SK-N-SH treated with all-trans-retinoic acid at 6 μM for 48 hours (cell line): ENCODE data around the gene C4orf51.

ENCODE experiments used
- ATAC-seq: fragments of 200-7000 bp; cut with Tn5 transposase; 3 replicates; pipeline ENCODE4 v1.9.1; 2020; ENCODE audit warnings: mild to moderate bottlenecking, moderate library complexity
- ARNTL ChIP-seq: fragments of 450-650 bp; formaldehyde crosslinking; IDR thresholded peaks from 2 replicates; pipeline ENCODE4 v1.5.0; 2020; ENCODE audit warnings: low read depth, mild to moderate bottlenecking, moderate library complexity, borderline replicate concordance
- BACH2 ChIP-seq: fragments of 250-450 bp; sonication (Bioruptor Pico); IDR thresholded peaks from 2 replicates; pipeline ENCODE4 v1.9.0; 2021; ENCODE audit warnings: mild to moderate bottlenecking, borderline replicate concordance
- CSDC2 ChIP-seq: fragments of 250-450 bp; sonication (Bioruptor Pico); IDR thresholded peaks from 2 replicates; pipeline ENCODE4 v1.5.0; 2020; ENCODE audit warnings: mild to moderate bottlenecking, moderate library complexity
- CSRNP3 ChIP-seq: fragments of 250-450 bp; sonication (Bioruptor Pico); IDR thresholded peaks from 2 replicates; pipeline ENCODE4 v1.5.1; 2021; ENCODE audit warnings: mild to moderate bottlenecking, moderate library complexity
- ESRRG ChIP-seq: fragments of 250-450 bp; sonication (Bioruptor Pico); IDR thresholded peaks from 2 replicates; pipeline ENCODE4 v1.6.1; 2021; ENCODE audit warnings: mild to moderate bottlenecking
- GLIS3 ChIP-seq: fragments of 250-450 bp; sonication (Bioruptor Pico); IDR thresholded peaks from 2 replicates; pipeline ENCODE4 v1.5.0; 2020; ENCODE audit warnings: mild to moderate bottlenecking, moderate library complexity
- ISL1 ChIP-seq: fragments of 250-450 bp; sonication (Bioruptor Pico); IDR thresholded peaks from 2 replicates; pipeline ENCODE4 v2.1.2; 2022; ENCODE audit warnings: mild to moderate bottlenecking, moderate library complexity
- OSR1 ChIP-seq: fragments of 250-450 bp; sonication (Bioruptor Pico); IDR thresholded peaks from 2 replicates; pipeline ENCODE4 v1.8.0; 2022; ENCODE audit warnings: moderate library complexity, mild to moderate bottlenecking, inconsistent platforms
- POU6F1 ChIP-seq: fragments of 250-450 bp; sonication (Bioruptor Pico); IDR thresholded peaks from 2 replicates; pipeline ENCODE4 v1.8.0; 2021; ENCODE audit warnings: low read depth, mild to moderate bottlenecking, moderate library complexity, borderline replicate concordance
- PPARA ChIP-seq: fragments of 250-450 bp; sonication (Bioruptor Pico); IDR thresholded peaks from 2 replicates; pipeline ENCODE4 v1.5.0; 2020; ENCODE audit warnings: mild to moderate bottlenecking, borderline replicate concordance
- RARB ChIP-seq: fragments of 250-450 bp; sonication (Bioruptor Pico); IDR thresholded peaks from 2 replicates; pipeline ENCODE4 v1.8.0; 2021; ENCODE audit warnings: mild to moderate bottlenecking, moderate library complexity
- SNAI2 ChIP-seq: fragments of 250-450 bp; sonication (Bioruptor Pico); IDR thresholded peaks from 2 replicates; pipeline ENCODE4 v1.5.0; 2020; ENCODE audit warnings: mild to moderate bottlenecking, moderate library complexity
- TCF4 ChIP-seq: fragments of 250-450 bp; sonication (Bioruptor Pico); IDR thresholded peaks from 2 replicates; pipeline ENCODE4 v1.8.0; 2021; ENCODE audit warnings: mild to moderate bottlenecking, moderate library complexity, borderline replicate concordance
- TOX ChIP-seq: fragments of 250-450 bp; sonication (Bioruptor Pico); IDR thresholded peaks from 2 replicates; pipeline ENCODE4 v1.8.0; 2021; ENCODE audit warnings: mild to moderate bottlenecking, moderate library complexity, borderline replicate concordance
- TSHZ2 ChIP-seq: fragments of 250-450 bp; sonication (Bioruptor Pico); IDR thresholded peaks from 2 replicates; pipeline ENCODE4 v1.5.0; 2020; ENCODE audit warnings: mild to moderate bottlenecking, moderate library complexity
- ZC3H10 ChIP-seq: fragments of 250-450 bp; sonication (Bioruptor Pico); IDR thresholded peaks from 2 replicates; pipeline ENCODE4 v1.5.1; 2021; ENCODE audit warnings: mild to moderate bottlenecking, moderate library complexity
- ZFP3 ChIP-seq: fragments of 250-450 bp; sonication (Bioruptor Pico); IDR thresholded peaks from 2 replicates; pipeline ENCODE4 v1.5.0; 2020; ENCODE audit warnings: mild to moderate bottlenecking, moderate library complexity
- ZFP30 ChIP-seq: fragments of 450-650 bp; formaldehyde crosslinking; IDR thresholded peaks from 2 replicates; pipeline ENCODE4 v1.5.0; 2022; ENCODE audit warnings: mild to moderate bottlenecking, moderate library complexity
- ZNF565 ChIP-seq: fragments of 450-650 bp; formaldehyde crosslinking; conservative IDR thresholded peaks from 2 replicates; pipeline ENCODE4 v1.5.0; 2020; ENCODE audit warnings: low read depth, mild to moderate bottlenecking, moderate library complexity
- ZNF70 ChIP-seq: fragments of 450-650 bp; formaldehyde crosslinking; IDR thresholded peaks from 2 replicates; pipeline ENCODE4 v1.5.0; 2020; ENCODE audit warnings: mild to moderate bottlenecking, moderate library complexity
- ZNF8 ChIP-seq: fragments of 450-650 bp; formaldehyde crosslinking; IDR thresholded peaks from 2 replicates; pipeline ENCODE4 v1.5.0; 2020; ENCODE audit warnings: mild to moderate bottlenecking, moderate library complexity
- TF ChIP-seq, protein P1 (sequence below): fragments of 250-450 bp; sonication (Bioruptor Pico); IDR thresholded peaks from 2 replicates; pipeline ENCODE4 v1.5.1; 2020; ENCODE audit warnings: low read depth, mild to moderate bottlenecking, moderate library complexity

C4orf51 gene

GRCh38 chr4:145697332-145697731 lies 17.4 kb downstream of the C4orf51 start:
- TF ChIP-seq, protein P1, sequence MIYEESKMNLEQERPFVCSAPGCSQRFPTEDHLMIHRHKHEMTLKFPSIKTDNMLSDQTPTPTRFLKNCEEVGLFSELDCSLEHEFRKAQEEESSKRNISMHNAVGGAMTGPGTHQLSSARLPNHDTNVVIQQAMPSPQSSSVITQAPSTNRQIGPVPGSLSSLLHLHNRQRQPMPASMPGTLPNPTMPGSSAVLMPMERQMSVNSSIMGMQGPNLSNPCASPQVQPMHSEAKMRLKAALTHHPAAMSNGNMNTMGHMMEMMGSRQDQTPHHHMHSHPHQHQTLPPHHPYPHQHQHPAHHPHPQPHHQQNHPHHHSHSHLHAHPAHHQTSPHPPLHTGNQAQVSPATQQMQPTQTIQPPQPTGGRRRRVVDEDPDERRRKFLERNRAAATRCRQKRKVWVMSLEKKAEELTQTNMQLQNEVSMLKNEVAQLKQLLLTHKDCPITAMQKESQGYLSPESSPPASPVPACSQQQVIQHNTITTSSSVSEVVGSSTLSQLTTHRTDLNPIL (CRISPR knock-in tag), result no peak
- TF ChIP-seq BACH2 (CRISPR knock-in tag) (no peak), ARNTL (CRISPR knock-in tag) (no peak), TCF4 (CRISPR knock-in tag) (no peak), ZNF565 (no peak), ESRRG (CRISPR knock-in tag) (no peak), CSDC2 (no peak), SNAI2 (no peak), ZNF8 (CRISPR knock-in tag) (no peak), CSRNP3 (CRISPR knock-in tag) (no peak)
- ATAC-seq, result no peak

- TF ChIP-seq ZC3H10 (CRISPR knock-in tag) (no peak), ISL1 (CRISPR knock-in tag) (no peak), POU6F1 (no peak), TSHZ2 (CRISPR knock-in tag) (no peak), ARNTL (CRISPR knock-in tag) (no peak), ZNF70 (CRISPR knock-in tag) (no peak), CSDC2 (no peak), SNAI2 (no peak), ZNF8 (CRISPR knock-in tag) (no peak), GLIS3 (no peak), ZFP30 (CRISPR knock-in tag) (no peak), OSR1 (no peak), ZFP3 (CRISPR knock-in tag) (no peak), RARB (CRISPR knock-in tag) (no peak)
- no peak for ATAC-seq
These were observed 18.6 kb downstream of the C4orf51 start for GRCh38 chr4:145698507-145698906.

DNA sequence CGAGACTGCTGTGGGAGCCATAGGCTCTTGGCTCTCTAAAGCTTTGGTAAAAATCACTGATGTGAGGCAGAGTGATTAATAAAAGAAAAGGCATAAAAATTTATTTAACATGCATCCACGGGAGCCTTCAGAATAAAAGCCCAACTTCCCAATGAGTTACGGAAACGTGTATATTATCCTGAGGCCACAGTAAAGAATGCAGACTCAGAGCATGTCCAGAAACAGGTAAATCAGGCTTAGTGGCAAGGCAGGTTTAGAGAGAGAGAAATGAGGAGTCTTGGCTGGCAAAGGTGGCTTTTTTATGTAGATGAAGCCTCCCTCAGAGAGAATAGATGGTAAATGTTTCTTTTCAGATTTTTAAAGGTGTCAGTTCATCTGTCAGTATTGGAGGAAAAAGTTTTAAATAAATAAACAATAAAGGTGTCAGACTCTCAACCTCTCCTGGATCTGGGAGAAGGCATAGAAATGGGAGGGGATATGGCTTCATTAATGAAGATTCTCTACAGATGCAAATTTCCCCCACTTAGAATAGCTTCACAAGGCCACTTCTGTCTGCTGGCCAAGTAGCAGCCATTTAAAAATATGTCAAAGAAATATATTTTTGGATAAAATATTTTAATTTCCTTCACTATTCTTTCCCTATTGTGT lies 24.0 kb downstream of the C4orf51 start:
- ATAC-seq, result no peak
- TF ChIP-seq RARB (CRISPR knock-in tag), result no peak
- no peak for TF ChIP-seq TOX (CRISPR knock-in tag)
- TF ChIP-seq ARNTL (CRISPR knock-in tag), result no peak
- no peak for TF ChIP-seq ZNF8 (CRISPR knock-in tag)
- TF ChIP-seq, protein P1 (CRISPR knock-in tag), result no peak
- no peak for TF ChIP-seq ZFP3 (CRISPR knock-in tag)
- TF ChIP-seq ZNF565, result no peak
- no peak for TF ChIP-seq ZNF70 (CRISPR knock-in tag)
- no peak for TF ChIP-seq TSHZ2 (CRISPR knock-in tag)
- no peak for TF ChIP-seq OSR1
- TF ChIP-seq CSDC2, result no peak
- TF ChIP-seq BACH2 (CRISPR knock-in tag), result no peak
- no peak for TF ChIP-seq POU6F1
- TF ChIP-seq ZFP30 (CRISPR knock-in tag), result no peak
- TF ChIP-seq ISL1 (CRISPR knock-in tag), result no peak
- no peak for TF ChIP-seq PPARA (CRISPR knock-in tag)
- TF ChIP-seq ESRRG (CRISPR knock-in tag), result no peak
